Natural killer cell (primary cell): Measurements from ENCODE around the gene KANK4. TPM values are rescaled to one million over a fixed set of nuclear protein-coding genes. Genes with fewer than 3 reads are reported as not detected.

Experiments
- ATAC-seq, 3 donors: fragments of 150-1000 bp in 2 of 3; fragments of 200-7000 bp in 1 of 3; cut with Tn5 transposase; 1 replicate in 1 of 3; 2 replicates in 2 of 3; pipeline ENCODE4 v1.10.0; 2021; ENCODE audit warnings: mild to moderate bottlenecking in 2 of 3, moderate library complexity in 2 of 3
- DNase-seq, 2 donors: peaks; one replicate each; pipeline versions ENCODE4 v3.0.0 to v3.0.0-alpha.2; 2013 to 2021; ENCODE audit warnings: mixed read lengths in 1 of 2
- H3K27ac ChIP-seq: one replicate; pipeline ENCODE4 v1.5.1; 2013; ENCODE audit warnings: mild to moderate bottlenecking, low read length
- H3K27me3 ChIP-seq: one replicate; pipeline ENCODE4 v1.6.1; 2013; ENCODE audit warnings: low read length; ENCODE audit not compliant: control insufficient read depth, insufficient read depth
- H3K36me3 ChIP-seq: one replicate; pipeline ENCODE4 v1.6.1; 2013; ENCODE audit warnings: low read length; ENCODE audit not compliant: control insufficient read depth, insufficient read depth
- H3K4me1 ChIP-seq: one replicate; pipeline ENCODE4 v1.6.1; 2013; ENCODE audit warnings: low read length; ENCODE audit not compliant: control insufficient read depth, insufficient read depth
- H3K4me3 ChIP-seq: one replicate; pipeline ENCODE4 v1.5.1; 2013; ENCODE audit warnings: low read length
- H3K9me3 ChIP-seq: one replicate; pipeline ENCODE4 v1.6.1; 2013; ENCODE audit warnings: low read length; ENCODE audit not compliant: control insufficient read depth, insufficient read depth
- H3K27ac Mint-ChIP-seq, 2 donors: one replicate each; pipeline ENCODE4 v1.8.0; 2022; ENCODE audit warnings: mild to moderate bottlenecking in 2 of 2, mixed read lengths in 2 of 2, moderate library complexity in 1 of 2
- H3K27me3 Mint-ChIP-seq, 2 donors: one replicate each; pipeline ENCODE4 v1.8.0; 2022; ENCODE audit warnings: low read depth in 2 of 2, mixed read lengths in 2 of 2
- H3K36me3 Mint-ChIP-seq: one replicate; pipeline ENCODE4 v1.8.0; 2022; ENCODE audit warnings: mixed read lengths
- H3K4me1 Mint-ChIP-seq, 2 donors: one replicate each; pipeline ENCODE4 v1.8.0; 2022; ENCODE audit warnings: mixed read lengths in 2 of 2
- H3K4me3 Mint-ChIP-seq: one replicate; pipeline ENCODE4 v1.8.0; 2022; ENCODE audit warnings: mild to moderate bottlenecking, moderate library complexity, mixed read lengths
- H3K9me3 Mint-ChIP-seq, 2 donors: one replicate each; pipeline ENCODE4 v1.8.0; 2022; ENCODE audit warnings: mixed read lengths in 2 of 2
- WGBS: methylation state at CpG from one replicate; pipeline ENCODE4 v1.1.7; 2013; ENCODE audit warnings: missing lambda C conversion rate; ENCODE audit not compliant: insufficient coverage; 5-methylcytosine and 5-hydroxymethylcytosine counted together
- intact Hi-C: fragments of 100-400 bp; cut with micrococcal nuclease; formaldehyde crosslinking; loops from one replicate; pipeline ENCODE4 v1.14.2; 2022
- total RNA-seq, 4 donors: library from RNA; stranded (reverse); fragments of 120-200 nt in 1 of 4; gene quantifications; one replicate each; pipeline versions ENCODE4 v1.2.3 to v1.2.4, GENCODE V29; 2013 to 2022
- TF ChIP-seq, protein P1 (sequence below): fragments of 200-600 bp; IDR thresholded peaks from one replicate; pipeline ENCODE4 v1.8.0; 2022; ENCODE audit warnings: antibody characterized with exemption

Gene KANK4
- total RNA-seq, 3 donors from 2014 or later (not counting 1 experiment from before 2014, with no cell fraction given) = not detected

GRCh38 chr1:62237361-62237760, 81.9 kb downstream of the KANK4 start:
- no peaks in the 10 kb centered on the region for H3K36me3 ChIP-seq
- Mint-ChIP-seq H3K9me3 (no peaks in the 10 kb centered on the region), H3K4me1 (peaks cover 0 to 3% of the 10 kb centered on the region in 2 donors), H3K4me3 (no peak overlapping the region), H3K36me3 (no peaks in the 10 kb centered on the region), H3K27ac (no peak overlapping the region), H3K27me3 (peaks cover 0 to 6% of the 10 kb centered on the region in 2 donors)
- ATAC-seq (no peak), DNase-seq (no peak)
- no peak overlapping the region for H3K27ac ChIP-seq
- no peaks in the 10 kb centered on the region for H3K4me1 ChIP-seq
- H3K27me3 ChIP-seq = no peaks in the 10 kb centered on the region
- 88% methylated on average over 4 of the region's 4 CpGs for WGBS
- intact Hi-C loops = no loop called here
- no peak overlapping the region for H3K4me3 ChIP-seq
- TF ChIP-seq, protein P1, sequence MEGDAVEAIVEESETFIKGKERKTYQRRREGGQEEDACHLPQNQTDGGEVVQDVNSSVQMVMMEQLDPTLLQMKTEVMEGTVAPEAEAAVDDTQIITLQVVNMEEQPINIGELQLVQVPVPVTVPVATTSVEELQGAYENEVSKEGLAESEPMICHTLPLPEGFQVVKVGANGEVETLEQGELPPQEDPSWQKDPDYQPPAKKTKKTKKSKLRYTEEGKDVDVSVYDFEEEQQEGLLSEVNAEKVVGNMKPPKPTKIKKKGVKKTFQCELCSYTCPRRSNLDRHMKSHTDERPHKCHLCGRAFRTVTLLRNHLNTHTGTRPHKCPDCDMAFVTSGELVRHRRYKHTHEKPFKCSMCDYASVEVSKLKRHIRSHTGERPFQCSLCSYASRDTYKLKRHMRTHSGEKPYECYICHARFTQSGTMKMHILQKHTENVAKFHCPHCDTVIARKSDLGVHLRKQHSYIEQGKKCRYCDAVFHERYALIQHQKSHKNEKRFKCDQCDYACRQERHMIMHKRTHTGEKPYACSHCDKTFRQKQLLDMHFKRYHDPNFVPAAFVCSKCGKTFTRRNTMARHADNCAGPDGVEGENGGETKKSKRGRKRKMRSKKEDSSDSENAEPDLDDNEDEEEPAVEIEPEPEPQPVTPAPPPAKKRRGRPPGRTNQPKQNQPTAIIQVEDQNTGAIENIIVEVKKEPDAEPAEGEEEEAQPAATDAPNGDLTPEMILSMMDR = no peak
- H3K9me3 ChIP-seq = no peaks in the 10 kb centered on the region

GRCh38 chr1:62235576-62235975, 83.7 kb downstream of the KANK4 start:
- no peaks in the 10 kb centered on the region for H3K9me3 Mint-ChIP-seq
- no peaks in the 10 kb centered on the region for H3K9me3 ChIP-seq
- H3K36me3 Mint-ChIP-seq = no peaks in the 10 kb centered on the region
- H3K27ac Mint-ChIP-seq = no peak overlapping the region
- H3K4me3 ChIP-seq = no peak overlapping the region
- no peaks in the 10 kb centered on the region for H3K36me3 ChIP-seq
- TF ChIP-seq, protein P1 = no peak
- no peak for DNase-seq
- 100% methylated on average over 1 of the region's 2 CpGs for WGBS
- H3K4me1 ChIP-seq = no peaks in the 10 kb centered on the region
- no peak for ATAC-seq
- H3K27ac ChIP-seq = no peak overlapping the region
- no peaks in the 10 kb centered on the region for H3K27me3 ChIP-seq
- no peak overlapping the region for H3K4me3 Mint-ChIP-seq
- H3K4me1 Mint-ChIP-seq = no peaks in the 10 kb centered on the region
- intact Hi-C loops = no loop called here
- H3K27me3 Mint-ChIP-seq = peaks cover 5 to 6% of the 10 kb centered on the region in 2 donors

DNA sequence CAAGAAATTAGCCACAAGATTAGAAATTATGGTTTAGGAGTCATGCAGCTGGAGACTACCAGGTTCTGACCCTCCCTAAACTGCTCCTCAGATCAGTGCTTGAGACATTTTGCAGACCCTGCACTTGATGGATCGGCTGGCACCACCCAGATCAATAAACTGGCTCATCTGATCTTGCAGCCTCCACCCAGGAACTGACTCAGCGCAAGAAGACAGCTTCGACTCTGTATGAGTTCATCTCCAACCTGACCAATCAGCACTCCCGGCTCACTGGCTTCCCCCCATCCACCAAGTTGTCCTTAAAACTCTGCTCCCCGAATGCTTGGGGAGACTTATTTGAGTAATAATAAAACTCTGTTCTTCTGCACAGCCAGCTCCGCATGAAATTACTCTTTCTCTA, 84.5 kb downstream of the KANK4 start:
- Mint-ChIP-seq H3K9me3 (no peaks in the 10 kb centered on the region), H3K36me3 (no peaks in the 10 kb centered on the region), H3K4me1 (no peaks in the 10 kb centered on the region), H3K27ac (no peak overlapping the region), H3K4me3 (no peak overlapping the region), H3K27me3 (peaks cover 6% of the 10 kb centered on the region in 2 donors)
- no peaks in the 10 kb centered on the region for H3K27me3 ChIP-seq
- H3K4me1 ChIP-seq = no peaks in the 10 kb centered on the region
- H3K27ac ChIP-seq = no peak overlapping the region
- intact Hi-C loops = no loop called here
- H3K36me3 ChIP-seq = no peaks in the 10 kb centered on the region
- ATAC-seq (no peak), DNase-seq (no peak)
- 83% methylated on average over 6 of the region's 6 CpGs for WGBS
- no peak overlapping the region for H3K4me3 ChIP-seq
- TF ChIP-seq, protein P1 = no peak
- no peaks in the 10 kb centered on the region for H3K9me3 ChIP-seq

DNA sequence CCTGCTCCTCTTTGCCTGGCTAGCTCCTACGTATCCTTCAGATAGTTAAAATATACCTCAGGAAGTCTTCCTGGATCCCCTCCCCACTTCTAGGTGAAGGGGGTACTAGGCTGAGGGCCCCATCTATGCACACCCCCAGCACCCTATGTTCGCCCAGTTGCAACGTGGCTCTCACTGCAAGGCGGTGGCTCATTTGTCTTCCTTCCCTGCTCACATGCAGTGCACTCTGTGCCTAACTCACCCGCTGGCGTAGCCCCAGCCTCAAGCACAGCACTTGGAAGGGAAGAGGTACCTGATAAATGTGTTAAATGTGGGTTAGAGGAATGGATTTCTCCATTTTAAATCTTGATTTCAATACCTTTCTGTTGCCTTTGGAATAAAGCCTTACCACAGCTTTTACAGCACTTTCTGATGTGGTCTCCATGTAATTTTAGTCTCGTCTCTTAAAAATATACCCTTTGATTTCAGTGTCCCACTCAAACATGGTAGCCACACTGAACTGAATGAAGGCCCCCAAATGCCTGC, 85.2 kb downstream of the KANK4 start:
- no peaks in the 10 kb centered on the region for H3K27me3 ChIP-seq
- TF ChIP-seq, protein P1 = no peak
- no peaks in the 10 kb centered on the region for H3K9me3 ChIP-seq
- Mint-ChIP-seq H3K4me1 (no peaks in the 10 kb centered on the region), H3K27me3 (peaks cover 6% of the 10 kb centered on the region in 2 donors), H3K36me3 (no peaks in the 10 kb centered on the region), H3K9me3 (no peaks in the 10 kb centered on the region), H3K27ac (no peak overlapping the region), H3K4me3 (no peak overlapping the region)
- DNase-seq = no peak
- no peak overlapping the region for H3K4me3 ChIP-seq
- no peak overlapping the region for H3K27ac ChIP-seq
- no peaks in the 10 kb centered on the region for H3K4me1 ChIP-seq
- 75% methylated on average over 7 of the region's 7 CpGs for WGBS
- intact Hi-C loops = no loop called here
- ATAC-seq = no peak
- H3K36me3 ChIP-seq = no peaks in the 10 kb centered on the region
